ENCODE results near the gene MOGAT1.

GRCh38 chr2:222754324-222754930 is 83.0 kb downstream of the MOGAT1 start:
- TF ChIP-seq CTCF (IDR thresholded peaks at IDR 0.05) (no peak), POLR2A (IDR thresholded peaks at IDR 0.05) (no peak), POLR2AphosphoS5 (IDR thresholded peaks at IDR 0.05) (no peak)
